ENCODE results near the gene IGSF6.

IGSF6 gene

GRCh38 chr16:21611556-21612384 is 40.6 kb downstream of the IGSF6 start:
- TF ChIP-seq ZNF384 (IDR thresholded peaks at IDR 0.05) (no peak), SP1 (IDR thresholded peaks at IDR 0.05) (no peak), NFRKB (IDR thresholded peaks at IDR 0.05) (no peak), TARDBP (IDR thresholded peaks at IDR 0.05) (no peak), FOXM1 (IDR thresholded peaks at IDR 0.05; ENCODE audit: borderline replicate concordance) (no peak), HDGF (IDR thresholded peaks at IDR 0.05; ENCODE audit: borderline replicate concordance) (no peak), L3MBTL2 (conservative IDR thresholded peaks at IDR 0.05) (no peak), CTBP1 (IDR thresholded peaks at IDR 0.05; ENCODE audit: borderline replicate concordance) (no peak), FOXA1 (IDR thresholded peaks at IDR 0.05) (no peak), ARNT (IDR thresholded peaks at IDR 0.05) (no peak), ELF4 (IDR thresholded peaks at IDR 0.05) (no peak), SUZ12 (IDR thresholded peaks at IDR 0.05) (no peak), FOXK2 (IDR thresholded peaks at IDR 0.05) (no peak), BHLHE40 (IDR thresholded peaks at IDR 0.05; ENCODE audit: borderline replicate concordance) (no peak), LEF1 (IDR thresholded peaks at IDR 0.05; ENCODE audit: borderline replicate concordance) (no peak)
- TF ChIP-seq, protein P1, sequence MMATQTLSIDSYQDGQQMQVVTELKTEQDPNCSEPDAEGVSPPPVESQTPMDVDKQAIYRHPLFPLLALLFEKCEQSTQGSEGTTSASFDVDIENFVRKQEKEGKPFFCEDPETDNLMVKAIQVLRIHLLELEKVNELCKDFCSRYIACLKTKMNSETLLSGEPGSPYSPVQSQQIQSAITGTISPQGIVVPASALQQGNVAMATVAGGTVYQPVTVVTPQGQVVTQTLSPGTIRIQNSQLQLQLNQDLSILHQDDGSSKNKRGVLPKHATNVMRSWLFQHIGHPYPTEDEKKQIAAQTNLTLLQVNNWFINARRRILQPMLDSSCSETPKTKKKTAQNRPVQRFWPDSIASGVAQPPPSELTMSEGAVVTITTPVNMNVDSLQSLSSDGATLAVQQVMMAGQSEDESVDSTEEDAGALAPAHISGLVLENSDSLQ (IDR thresholded peaks at IDR 0.05), result no peak
- ChIA-PET POLR2A (interaction anchor here (0.6 kb wide), 1 partner anchor 50 kb away, joined by 3 read pairs; no protein-coding TSS in a partner anchor), CTCF (no interaction called here)
- DNase-seq (ENCODE audit: extremely low spot score), result no peak

DNA sequence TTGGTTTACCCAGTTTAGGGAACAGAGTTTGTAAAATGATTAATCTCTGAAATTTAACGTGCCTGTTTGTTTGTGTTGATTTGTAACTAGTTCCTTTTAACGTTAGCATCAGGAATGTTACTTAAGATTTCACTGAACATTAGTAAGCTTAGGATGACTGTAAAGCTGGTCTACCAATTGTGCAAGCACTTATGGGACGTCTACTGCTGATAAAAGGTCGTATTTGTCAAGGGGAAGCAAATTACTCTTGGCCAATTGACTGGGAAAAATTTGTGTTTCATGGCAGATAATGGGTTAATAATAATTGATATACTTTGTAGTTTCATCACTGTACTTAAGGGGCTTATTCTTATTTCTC is 41.2 kb downstream of the IGSF6 start:
- POLR2A ChIA-PET, result interaction anchor here (0.6 kb wide), 1 partner anchor 51 kb away, joined by 3 read pairs; no protein-coding TSS in a partner anchor
- DNase-seq (ENCODE audit: extremely low spot score), result no peak
- CTCF ChIA-PET, result interaction anchor here (0.7 kb wide), 1 partner anchor 98 kb away, joined by 3 read pairs; no protein-coding TSS in a partner anchor
- TF ChIP-seq, protein P1 (IDR thresholded peaks at IDR 0.05), result no peak
- TF ChIP-seq TARDBP (IDR thresholded peaks at IDR 0.05) (no peak), FOXM1 (IDR thresholded peaks at IDR 0.05; ENCODE audit: borderline replicate concordance) (no peak), HDGF (IDR thresholded peaks at IDR 0.05; ENCODE audit: borderline replicate concordance) (no peak), CTBP1 (IDR thresholded peaks at IDR 0.05; ENCODE audit: borderline replicate concordance) (no peak), LEF1 (IDR thresholded peaks at IDR 0.05; ENCODE audit: borderline replicate concordance) (no peak), SUZ12 (IDR thresholded peaks at IDR 0.05) (no peak), ELF4 (IDR thresholded peaks at IDR 0.05) (no peak), ZNF384 (IDR thresholded peaks at IDR 0.05) (no peak), FOXA1 (IDR thresholded peaks at IDR 0.05) (no peak), L3MBTL2 (conservative IDR thresholded peaks at IDR 0.05) (no peak), ARNT (IDR thresholded peaks at IDR 0.05) (no peak), NFRKB (IDR thresholded peaks at IDR 0.05) (no peak), SP1 (IDR thresholded peaks at IDR 0.05) (no peak), FOXK2 (IDR thresholded peaks at IDR 0.05) (no peak), BHLHE40 (IDR thresholded peaks at IDR 0.05; ENCODE audit: borderline replicate concordance) (no peak)

DNA sequence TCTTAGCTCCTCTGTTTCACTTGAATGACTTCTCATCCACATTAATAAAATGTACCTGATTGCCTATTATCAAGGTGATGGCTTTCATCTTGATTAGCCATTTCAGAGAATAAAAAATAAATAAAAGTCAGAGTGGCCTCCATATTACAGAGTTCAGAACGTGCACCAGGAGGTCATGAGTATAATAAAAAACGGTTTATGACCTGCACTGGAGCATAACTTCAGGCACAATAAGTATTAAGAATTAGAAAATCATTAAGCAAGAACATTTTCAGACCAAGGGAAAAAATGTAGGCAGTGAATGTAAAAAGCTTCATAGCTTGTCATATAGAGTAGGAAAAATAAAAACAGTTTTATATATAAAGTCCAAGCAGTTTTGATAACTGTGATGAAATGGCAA is 41.6 kb downstream of the IGSF6 start:
- ChIA-PET CTCF (interaction anchor here (0.7 kb wide), 1 partner anchor 98 kb away, joined by 3 read pairs; no protein-coding TSS in a partner anchor), POLR2A (no interaction called here)
- TF ChIP-seq LEF1 (IDR thresholded peaks at IDR 0.05; ENCODE audit: borderline replicate concordance) (no peak), ARNT (IDR thresholded peaks at IDR 0.05) (no peak), TARDBP (IDR thresholded peaks at IDR 0.05) (no peak), SP1 (IDR thresholded peaks at IDR 0.05) (no peak), HDGF (IDR thresholded peaks at IDR 0.05; ENCODE audit: borderline replicate concordance) (no peak), FOXK2 (IDR thresholded peaks at IDR 0.05) (no peak), ZNF384 (IDR thresholded peaks at IDR 0.05) (no peak), NFRKB (IDR thresholded peaks at IDR 0.05) (no peak), CTBP1 (IDR thresholded peaks at IDR 0.05; ENCODE audit: borderline replicate concordance) (no peak), ELF4 (IDR thresholded peaks at IDR 0.05) (no peak), BHLHE40 (IDR thresholded peaks at IDR 0.05; ENCODE audit: borderline replicate concordance) (no peak), FOXM1 (IDR thresholded peaks at IDR 0.05; ENCODE audit: borderline replicate concordance) (no peak), L3MBTL2 (conservative IDR thresholded peaks at IDR 0.05) (no peak), SUZ12 (IDR thresholded peaks at IDR 0.05) (no peak), FOXA1 (IDR thresholded peaks at IDR 0.05) (no peak)
- TF ChIP-seq, protein P1 (IDR thresholded peaks at IDR 0.05), result no peak
- no peak for DNase-seq (ENCODE audit: extremely low spot score)

- CTCF ChIA-PET, result no interaction called here
- POLR2A ChIA-PET, result interaction anchor here (1.2 kb wide), 1 partner anchor 31 kb away, joined by 3 read pairs; no protein-coding TSS in a partner anchor
- no peak for DNase-seq (ENCODE audit: extremely low spot score)
- TF ChIP-seq SUZ12 (IDR thresholded peaks at IDR 0.05), result no peak
- no peak for TF ChIP-seq HDGF (IDR thresholded peaks at IDR 0.05; ENCODE audit: borderline replicate concordance)
- TF ChIP-seq SP1 (IDR thresholded peaks at IDR 0.05), result no peak
- TF ChIP-seq L3MBTL2 (conservative IDR thresholded peaks at IDR 0.05), result no peak
- TF ChIP-seq FOXK2 (IDR thresholded peaks at IDR 0.05), result no peak
- no peak for TF ChIP-seq ARNT (IDR thresholded peaks at IDR 0.05)
- TF ChIP-seq LEF1 (IDR thresholded peaks at IDR 0.05; ENCODE audit: borderline replicate concordance), result no peak
- TF ChIP-seq FOXA1 (IDR thresholded peaks at IDR 0.05), result no peak
- TF ChIP-seq ELF4 (IDR thresholded peaks at IDR 0.05), result no peak
- TF ChIP-seq, protein P1 (IDR thresholded peaks at IDR 0.05), result no peak
- TF ChIP-seq NFRKB (IDR thresholded peaks at IDR 0.05), result no peak
- no peak for TF ChIP-seq BHLHE40 (IDR thresholded peaks at IDR 0.05; ENCODE audit: borderline replicate concordance)
These were observed 42.3 kb downstream of the IGSF6 start for GRCh38 chr16:21610006-21610544.

Measured in HEK293T (cell line).